ENCODE data around the gene RFC3.

RFC3 gene

GRCh38 chr13:33815011-33815550 is 2.9 kb upstream of the RFC3 start:
- DNase-seq: no peak

- DNase-seq: no peak
These were observed 1.0 kb upstream of the RFC3 start for GRCh38 chr13:33816912-33817311.

GRCh38 chr13:33817513-33817900 is 442 bp upstream of the RFC3 start:
- no peak for DNase-seq

- DNase-seq: no peak
These were observed 7.1 kb downstream of the RFC3 start for GRCh38 chr13:33825083-33825482.

DNA sequence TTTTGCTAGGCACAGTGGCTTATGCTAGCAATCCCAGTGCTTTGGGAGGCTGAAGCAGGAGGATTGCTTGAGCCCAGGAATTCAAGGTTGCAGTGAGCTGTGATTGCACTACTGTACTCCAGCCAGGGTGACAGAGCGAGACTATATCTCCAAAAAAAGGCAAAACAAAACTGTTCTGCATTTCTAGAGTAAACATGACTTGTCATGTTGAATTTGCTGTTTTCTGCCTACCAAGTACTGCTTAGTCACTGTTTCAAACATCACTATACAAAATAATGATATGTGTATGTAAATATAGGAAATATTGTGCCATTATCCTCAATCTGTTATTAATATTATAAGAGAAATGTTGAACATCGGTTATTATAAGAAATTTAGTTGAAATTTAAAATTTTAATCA is 9.2 kb downstream of the RFC3 start:
- no peak for DNase-seq

DNA sequence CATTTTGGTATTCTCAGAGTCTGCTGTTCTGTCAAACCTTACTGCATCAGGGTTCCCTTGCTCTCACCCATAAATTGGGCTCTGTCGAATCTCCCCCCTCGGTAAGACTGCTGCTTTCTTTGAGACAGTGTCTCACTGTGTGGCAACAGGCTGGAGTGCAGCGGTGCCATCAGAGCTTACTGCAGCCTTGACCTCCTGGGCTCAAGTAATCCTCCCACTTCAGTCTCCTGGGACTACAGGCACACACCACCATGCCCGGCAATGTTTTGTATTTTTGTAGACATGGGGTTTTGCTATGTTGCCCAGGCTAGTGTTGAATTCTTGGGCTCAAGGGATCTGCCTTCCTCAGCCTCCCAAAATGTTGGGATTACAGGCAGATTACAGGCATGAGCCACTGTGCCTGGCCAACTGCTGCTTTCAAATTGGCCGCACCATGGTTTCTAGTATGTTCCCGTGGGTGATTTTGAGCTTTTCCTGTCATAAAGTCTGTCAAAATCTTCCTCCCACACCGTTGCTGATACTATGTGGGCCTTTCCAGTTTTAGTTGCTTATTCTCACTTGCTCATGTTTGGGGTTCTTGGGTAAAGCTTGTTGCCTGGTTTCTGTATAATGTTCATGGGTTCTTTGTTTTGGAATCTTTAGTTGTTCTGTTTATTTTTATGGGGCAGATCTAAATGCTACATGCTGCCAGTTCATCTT is 10.6 kb downstream of the RFC3 start:
- no peak for DNase-seq

GRCh38 chr13:33832872-33833271 is 14.9 kb downstream of the RFC3 start:
- DNase-seq: no peak

DNA sequence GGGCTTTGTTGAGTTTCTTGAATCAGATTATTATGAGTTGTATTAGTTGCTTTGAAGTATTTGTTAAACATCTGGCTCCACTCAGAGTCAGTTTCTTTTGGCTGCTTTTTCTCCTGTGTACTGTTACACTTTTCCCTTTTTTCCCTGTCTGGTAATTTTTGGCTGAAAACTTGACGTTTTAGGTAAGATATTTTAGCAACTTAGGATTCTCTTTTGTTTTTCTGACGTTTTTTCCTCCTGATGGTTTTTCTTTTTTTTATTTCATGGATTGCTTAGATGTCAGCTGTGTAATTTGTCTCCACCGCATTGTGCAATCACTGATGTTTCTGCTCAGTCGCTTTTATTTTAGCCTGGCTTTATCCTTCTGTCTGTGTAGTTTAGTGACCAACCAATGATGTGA is 20.7 kb downstream of the RFC3 start:
- no peak for DNase-seq

DNA sequence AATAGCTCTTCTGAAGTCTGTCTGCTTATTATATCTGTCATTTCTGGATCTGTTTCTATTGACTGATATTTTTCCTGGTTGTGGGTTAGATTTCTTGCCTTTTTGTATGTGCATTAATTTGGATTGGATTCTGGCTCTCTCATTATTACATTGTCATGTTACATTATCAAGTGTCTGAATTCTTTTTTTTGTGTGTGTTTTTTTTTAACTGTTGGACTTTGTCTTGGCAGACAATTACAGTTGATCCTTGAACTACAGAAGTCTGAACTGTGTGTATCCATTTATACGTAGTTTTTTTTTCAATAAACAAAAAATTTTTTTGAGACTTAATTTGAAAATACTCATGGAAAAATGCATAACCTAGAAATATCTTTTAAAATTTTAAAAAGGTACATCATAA is 22.5 kb downstream of the RFC3 start:
- no peak for DNase-seq

- DNase-seq: no peak
These were observed 24.3 kb downstream of the RFC3 start for GRCh38 chr13:33842207-33842606.

GRCh38 chr13:33842986-33843385 is 25.0 kb downstream of the RFC3 start:
- no peak for DNase-seq

DNA sequence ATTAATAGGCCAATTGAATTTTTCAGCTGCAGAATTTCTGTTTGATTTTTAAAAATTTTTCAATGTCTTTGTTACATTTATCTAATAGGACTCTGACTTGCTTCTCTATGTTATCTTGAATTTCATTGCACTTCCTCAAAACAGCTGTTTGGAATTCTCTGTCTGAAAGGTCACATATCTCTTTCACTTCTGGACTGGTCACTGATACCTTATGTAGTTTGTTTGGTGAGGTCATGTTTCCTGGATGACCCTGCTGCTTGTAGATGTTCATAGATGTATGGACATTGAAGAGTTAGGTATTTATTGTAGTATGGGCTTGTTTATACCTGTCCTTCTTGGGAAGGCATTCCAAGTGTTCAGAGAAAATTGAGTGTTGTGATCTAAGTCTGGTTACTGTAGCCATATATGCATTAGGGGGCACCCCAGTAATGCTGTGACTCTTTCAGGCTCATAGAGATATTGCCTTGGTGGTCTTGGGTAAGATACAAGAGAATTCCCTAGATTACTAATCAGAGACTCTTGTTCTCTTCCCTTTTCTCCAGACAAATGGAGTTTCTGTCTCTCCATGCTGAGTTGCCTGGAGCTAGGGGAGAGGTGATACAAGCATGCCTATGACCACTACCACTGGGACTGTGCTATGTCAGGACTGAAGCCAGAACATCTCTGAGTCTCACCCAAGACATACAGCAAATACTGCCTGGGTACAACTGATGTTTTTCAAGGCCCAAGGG is 27.8 kb downstream of the RFC3 start:
- DNase-seq: no peak

GRCh38 chr13:33846303-33847062 is 28.5 kb downstream of the RFC3 start:
- DNase-seq: no peak

- DNase-seq: no peak
These were observed 31.3 kb downstream of the RFC3 start for GRCh38 chr13:33849211-33849610.

GRCh38 chr13:33855371-33855895 is 37.5 kb downstream of the RFC3 start:
- DNase-seq: no peak

GRCh38 chr13:33859691-33860303 is 41.8 kb downstream of the RFC3 start:
- no peak for DNase-seq

DNA sequence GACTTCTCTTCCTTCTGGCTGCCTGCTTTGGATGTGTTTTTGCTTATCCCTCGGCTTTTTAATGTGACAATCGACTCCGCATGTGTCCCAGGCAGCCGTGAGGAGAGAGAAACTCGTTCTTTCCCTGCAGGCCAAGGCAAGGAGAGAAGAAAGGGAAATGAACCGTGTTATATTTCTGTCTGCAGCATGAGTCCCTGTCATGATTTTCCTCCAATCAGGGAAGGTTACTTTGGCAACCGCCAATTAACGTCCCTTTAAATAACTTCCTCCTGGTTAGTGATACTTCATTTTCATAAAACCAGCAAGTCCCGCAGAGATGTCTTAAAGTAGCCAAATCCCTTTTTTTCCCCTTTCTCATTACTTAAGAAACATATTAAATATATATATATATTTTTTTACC is 42.6 kb downstream of the RFC3 start:
- DNase-seq: no peak

DNA sequence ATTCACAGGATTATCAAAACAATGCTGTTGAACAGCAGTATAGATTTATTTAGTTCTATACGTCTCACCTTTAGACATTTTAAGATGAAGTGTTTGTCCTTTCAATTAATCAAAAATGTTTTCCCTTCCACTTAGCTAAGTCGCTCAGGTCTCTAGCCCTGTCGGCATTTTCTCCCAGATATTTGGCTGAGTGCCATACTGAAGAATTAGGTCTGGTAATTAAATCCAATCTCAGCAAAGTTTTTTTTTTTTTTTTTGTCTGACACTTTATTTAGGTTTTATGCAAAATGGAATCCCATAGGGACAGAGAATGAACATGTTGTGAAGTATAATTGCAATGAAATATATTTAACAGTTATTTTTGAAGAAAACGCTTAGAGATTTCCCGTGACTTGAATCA is 44.1 kb downstream of the RFC3 start:
- no peak for DNase-seq

DNA sequence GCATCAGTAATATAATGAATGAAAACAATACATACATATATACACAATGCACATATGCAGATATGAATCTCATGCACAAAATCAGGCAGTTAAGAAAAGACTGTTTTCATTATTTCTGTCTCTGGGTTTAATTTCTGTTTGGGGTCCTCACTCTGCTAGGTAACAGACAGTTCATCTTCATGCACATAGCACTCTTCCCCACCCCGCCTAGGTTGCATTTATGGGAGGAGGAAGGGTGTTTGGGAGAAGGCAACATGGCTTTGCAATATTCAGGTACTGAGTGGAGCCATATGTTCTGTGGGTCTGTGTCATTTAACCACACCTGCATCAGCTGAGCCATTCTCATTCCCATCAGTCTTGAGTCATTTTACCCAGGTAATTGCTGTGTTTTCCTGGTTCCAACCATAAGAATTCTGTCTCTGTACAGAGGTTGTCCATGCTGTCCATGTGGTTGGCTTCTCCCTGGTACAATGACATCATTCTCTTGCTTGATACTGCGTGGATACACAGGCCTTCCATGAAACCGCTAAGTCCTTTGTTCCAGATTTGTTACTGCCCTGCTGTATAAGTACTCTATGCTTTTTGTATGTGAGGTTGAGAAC is 45.3 kb downstream of the RFC3 start:
- no peak for DNase-seq

- DNase-seq: no peak
These were observed 48.0 kb downstream of the RFC3 start for GRCh38 chr13:33865945-33866344.

DNA sequence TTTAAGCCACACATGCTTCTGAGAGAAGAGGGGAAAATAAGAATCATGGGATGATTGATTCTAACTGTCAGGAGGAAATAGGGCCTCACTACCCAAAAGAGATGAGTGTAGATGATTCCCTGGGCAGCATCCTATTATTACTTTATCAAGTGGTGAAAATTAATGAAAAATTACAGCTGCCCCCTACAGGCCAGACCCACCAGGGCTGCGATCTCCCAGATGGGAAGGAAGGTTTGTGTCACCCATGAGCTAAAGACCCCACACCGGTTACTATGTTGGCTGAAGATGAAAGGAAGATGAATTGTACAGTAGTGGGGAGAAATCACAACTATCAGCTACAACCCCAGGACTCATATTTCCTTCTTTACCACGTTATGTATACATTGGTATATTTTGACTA is 49.5 kb downstream of the RFC3 start:
- DNase-seq: no peak

- DNase-seq: no peak
These were observed 50.5 kb downstream of the RFC3 start for GRCh38 chr13:33868343-33868994.

Data from stimulated activated CD4-positive, alpha-beta T cell treated with anti-CD3 and anti-CD28 coated beads, Interleukin-15, amount 100 ng/mL, for 24 hours (primary cell).